Breast epithelium (tissue), 4 donors: Measurements from ENCODE around the gene OOSP3. TPM values are rescaled to one million over a fixed set of nuclear protein-coding genes. Genes with fewer than 3 reads are reported as not detected.
"Not testable (repeated sequence)": the region's sequence is repeated elsewhere in the genome, so short reads cannot be mapped to it uniquely, and the experiment has no call there.

Experiments used
- DNase-seq, 2 donors: peaks; one replicate each; pipeline ENCODE4 v3.0.0-alpha.2; 2019; ENCODE audit warnings: low spot score in 2 of 2
- H3K27ac ChIP-seq, 2 donors: fragments of 200-600 bp; sonication (generic) in 1 of 2; one replicate each; pipeline ENCODE4 v1.5.1; 2016 to 2019; ENCODE audit warnings: mild to moderate bottlenecking in 1 of 2
- H3K27me3 ChIP-seq, 2 donors: fragments of 200-600 bp; sonication (generic) in 1 of 2; one replicate each; pipeline versions ENCODE4 v1.5.1 to v1.6.0; 2017 to 2019; ENCODE audit warnings: control low read depth in 1 of 2, mild to moderate bottlenecking in 1 of 2
- H3K36me3 ChIP-seq: fragments of 200-600 bp; one replicate; pipeline ENCODE4 v1.5.1; 2019
- H3K4me1 ChIP-seq, 2 donors: fragments of 200-600 bp; sonication (generic); one replicate each; pipeline ENCODE4 v1.5.1; 2016 to 2019; ENCODE audit warnings: control low read depth in 1 of 2
- H3K4me3 ChIP-seq, 3 donors: fragments of 200-600 bp; sonication (generic); 1 replicate in 2 of 3; 2 replicates in 1 of 3; pipeline ENCODE4 v1.5.1; 2016 to 2019; ENCODE audit warnings: mild to moderate bottlenecking in 3 of 3, moderate library complexity in 2 of 3
- H3K9me3 ChIP-seq, 2 donors: fragments of 200-600 bp; sonication (generic) in 1 of 2; one replicate each; pipeline ENCODE4 v1.5.1; 2016 to 2019; ENCODE audit warnings: control low read depth in 1 of 2
- POLR2A ChIP-seq: fragments of 450-650 bp; IDR thresholded peaks from one replicate; pipeline ENCODE4 v1.6.1; 2016; ENCODE audit warnings: antibody characterized with exemption, mild to moderate bottlenecking, moderate library complexity
- POLR2AphosphoS5 ChIP-seq, 3 donors: sonication (generic); formaldehyde crosslinking; IDR thresholded peaks; one replicate each; pipeline ENCODE4 v1.6.1; 2017; ENCODE audit warnings: antibody characterized with exemption in 3 of 3
- intact Hi-C: fragments of 100-400 bp; cut with DNase I; formaldehyde crosslinking; loops from one replicate; pipeline ENCODE4 v1.15.1; 2023; ENCODE audit warnings: low total_unique reads
- total RNA-seq, 3 donors: library from RNA; depleted of rRNA; stranded (reverse); fragments of >200 nt; gene quantifications; one replicate each; pipeline ENCODE4 v1.1.0, GENCODE V29; 2016
- TF ChIP-seq, protein P1 (sequence below), 3 donors: fragments of 450-650 bp; IDR thresholded peaks; one replicate each; pipeline ENCODE4 v1.5.1; 2016 to 2017; ENCODE audit warnings: antibody characterized with exemption in 3 of 3, mild to moderate bottlenecking in 3 of 3, moderate library complexity in 3 of 3

Gene OOSP3
- total RNA-seq, 3 donors from 2014 or later = not detected

DNA sequence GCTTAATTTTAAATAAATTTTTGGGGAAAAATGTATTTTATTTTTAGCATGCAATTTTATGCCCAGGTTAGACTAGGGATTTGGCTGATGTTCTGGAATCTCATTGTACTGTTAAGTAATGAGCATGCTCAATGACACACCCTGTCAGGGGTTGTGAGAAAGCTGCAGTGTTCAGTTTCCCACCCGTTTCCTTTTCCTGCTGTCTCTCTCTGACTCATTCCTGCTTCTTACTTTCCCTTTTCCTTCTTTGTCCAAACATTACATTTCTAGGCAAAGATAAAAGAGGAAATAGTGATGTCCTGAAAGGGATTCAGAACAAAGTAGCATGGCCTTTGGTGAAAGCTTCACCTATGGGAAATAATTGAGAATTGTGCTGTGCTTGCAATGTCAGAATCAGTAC, 22.7 kb downstream of the OOSP3 start:
- Histone ChIP-seq H3K4me3 (no peak overlapping the region), H3K27me3 (no peaks in the 10 kb centered on the region), H3K36me3 (no peaks in the 10 kb centered on the region), H3K9me3 (no peaks in the 10 kb centered on the region), H3K4me1 (no peaks in the 10 kb centered on the region), H3K27ac (no peak overlapping the region)
- DNase-seq = no peak
- no peak for TF ChIP-seq POLR2A
- TF ChIP-seq, protein P1, sequence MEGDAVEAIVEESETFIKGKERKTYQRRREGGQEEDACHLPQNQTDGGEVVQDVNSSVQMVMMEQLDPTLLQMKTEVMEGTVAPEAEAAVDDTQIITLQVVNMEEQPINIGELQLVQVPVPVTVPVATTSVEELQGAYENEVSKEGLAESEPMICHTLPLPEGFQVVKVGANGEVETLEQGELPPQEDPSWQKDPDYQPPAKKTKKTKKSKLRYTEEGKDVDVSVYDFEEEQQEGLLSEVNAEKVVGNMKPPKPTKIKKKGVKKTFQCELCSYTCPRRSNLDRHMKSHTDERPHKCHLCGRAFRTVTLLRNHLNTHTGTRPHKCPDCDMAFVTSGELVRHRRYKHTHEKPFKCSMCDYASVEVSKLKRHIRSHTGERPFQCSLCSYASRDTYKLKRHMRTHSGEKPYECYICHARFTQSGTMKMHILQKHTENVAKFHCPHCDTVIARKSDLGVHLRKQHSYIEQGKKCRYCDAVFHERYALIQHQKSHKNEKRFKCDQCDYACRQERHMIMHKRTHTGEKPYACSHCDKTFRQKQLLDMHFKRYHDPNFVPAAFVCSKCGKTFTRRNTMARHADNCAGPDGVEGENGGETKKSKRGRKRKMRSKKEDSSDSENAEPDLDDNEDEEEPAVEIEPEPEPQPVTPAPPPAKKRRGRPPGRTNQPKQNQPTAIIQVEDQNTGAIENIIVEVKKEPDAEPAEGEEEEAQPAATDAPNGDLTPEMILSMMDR (IDR thresholded peaks at IDR 0.05) = no peak
- TF ChIP-seq POLR2AphosphoS5 (IDR thresholded peaks at IDR 0.05) = no peak
- intact Hi-C loops = no loop called here

DNA sequence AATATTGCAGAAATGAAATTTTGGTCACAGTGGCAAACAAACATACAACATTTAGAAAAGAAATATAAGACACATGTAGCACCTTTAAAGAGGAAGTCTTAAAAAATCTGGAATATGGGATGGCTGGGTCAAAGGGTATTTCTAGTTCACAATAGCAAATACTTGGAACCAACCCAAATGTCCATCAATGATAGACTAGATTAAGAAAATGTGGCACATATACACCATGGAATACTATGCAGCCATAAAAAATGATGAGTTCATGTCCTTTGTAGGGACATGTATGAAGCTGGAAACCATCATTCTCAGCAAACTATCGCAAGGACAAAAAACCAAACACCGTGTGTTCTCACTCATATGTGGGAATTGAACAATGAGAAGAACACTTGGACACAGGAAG, 25.0 kb downstream of the OOSP3 start:
- H3K36me3 ChIP-seq, intact Hi-C loops, H3K27ac ChIP-seq, H3K9me3 ChIP-seq, H3K4me3 ChIP-seq, H3K27me3 ChIP-seq, H3K4me1 ChIP-seq, DNase-seq: not testable (repeated sequence)

DNA sequence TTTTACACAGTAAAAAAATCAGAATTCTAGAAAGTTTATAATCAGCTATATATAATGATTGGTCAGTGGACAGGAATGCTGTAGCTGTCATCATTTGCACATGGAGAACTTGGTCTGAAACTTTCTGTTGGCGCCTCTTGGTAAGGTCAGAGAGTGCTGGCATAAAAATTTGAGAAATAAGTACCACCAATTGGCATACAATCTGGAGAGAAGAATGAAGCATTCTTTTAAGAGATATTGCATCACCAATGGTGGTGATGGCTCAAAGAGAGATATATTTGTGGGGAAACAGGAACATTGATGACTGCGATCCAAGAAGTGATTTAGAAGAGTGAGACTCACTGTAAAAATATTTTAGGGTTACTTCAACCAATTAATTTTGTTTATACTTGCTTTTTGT, 39.9 kb downstream of the OOSP3 start:
- intact Hi-C loops = no loop called here
- no peak for DNase-seq
- no peaks in the 10 kb centered on the region for H3K27me3 ChIP-seq
- TF ChIP-seq, protein P1 (IDR thresholded peaks at IDR 0.05) = no peak
- TF ChIP-seq POLR2A (no peak), POLR2AphosphoS5 (IDR thresholded peaks at IDR 0.05) (no peak)
- H3K36me3 ChIP-seq = no peaks in the 10 kb centered on the region
- no peaks in the 10 kb centered on the region for H3K4me1 ChIP-seq
- peaks cover 8 to 14% of the 10 kb centered on the region in 2 donors for H3K9me3 ChIP-seq
- no peak overlapping the region for H3K27ac ChIP-seq
- no peak overlapping the region for H3K4me3 ChIP-seq

DNA sequence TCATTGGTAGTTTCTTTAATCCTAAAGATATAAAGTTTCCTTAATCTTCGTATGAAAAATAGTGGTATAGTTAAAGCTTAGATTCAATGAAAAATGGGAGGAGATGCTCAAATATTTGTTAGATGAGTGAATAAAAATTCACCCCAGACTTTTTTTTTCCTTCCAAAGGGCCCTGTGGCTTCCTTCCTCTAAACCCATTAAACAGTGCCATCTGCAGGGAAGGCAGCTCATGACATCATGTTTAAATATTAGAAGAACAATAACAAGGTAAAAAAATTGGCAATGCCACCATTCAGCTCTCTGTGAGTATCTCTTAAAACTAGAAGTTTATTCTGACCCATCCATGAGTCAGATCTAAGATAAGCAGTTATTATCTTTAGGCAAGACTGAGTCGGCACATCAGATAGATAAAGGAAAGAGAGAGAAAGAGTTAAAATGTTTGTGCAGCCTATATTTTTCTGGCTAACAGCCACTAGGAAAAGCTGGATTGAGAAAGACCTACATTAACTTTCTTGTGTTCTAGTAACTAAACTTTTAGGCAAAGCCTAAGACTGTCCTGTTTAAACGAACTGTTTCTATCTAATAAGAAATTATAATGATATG, 40.5 kb downstream of the OOSP3 start:
- DNase-seq = no peak
- Histone ChIP-seq H3K4me3 (no peak overlapping the region), H3K36me3 (no peaks in the 10 kb centered on the region), H3K27ac (no peak overlapping the region), H3K9me3 (peaks cover 14 to 20% of the 10 kb centered on the region in 2 donors), H3K4me1 (no peaks in the 10 kb centered on the region), H3K27me3 (no peaks in the 10 kb centered on the region)
- intact Hi-C loops = no loop called here
- TF ChIP-seq, protein P1 (IDR thresholded peaks at IDR 0.05) = peak in 1 of 3 donors; percentile 27
- TF ChIP-seq POLR2AphosphoS5 (IDR thresholded peaks at IDR 0.05) (no peak), POLR2A (no peak)

DNA sequence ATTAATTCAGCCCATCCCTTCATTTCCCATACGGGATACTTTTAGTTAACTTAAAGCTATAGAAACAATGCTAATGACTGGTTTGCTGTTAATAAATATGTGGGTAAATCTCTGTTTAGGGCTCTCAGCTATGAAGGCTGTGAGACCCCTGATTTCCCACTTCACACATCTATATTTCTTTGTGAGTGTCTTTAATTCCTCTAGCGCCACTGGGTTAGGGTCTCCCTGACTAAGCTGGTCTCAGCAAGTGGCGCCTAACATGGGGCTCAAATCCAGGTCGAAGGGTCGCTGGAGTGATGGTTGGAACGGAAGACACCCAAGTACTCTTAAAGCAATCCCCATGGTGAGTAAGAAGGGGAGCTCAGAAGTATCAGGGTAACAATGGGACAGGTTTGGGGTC, 45.2 kb downstream of the OOSP3 start:
- Histone ChIP-seq H3K36me3 (no peaks in the 10 kb centered on the region), H3K4me1 (no peaks in the 10 kb centered on the region), H3K4me3 (no peak overlapping the region), H3K27ac (no peak overlapping the region), H3K27me3 (no peaks in the 10 kb centered on the region), H3K9me3 (peaks cover 29 to 35% of the 10 kb centered on the region in 2 donors)
- no peak for TF ChIP-seq POLR2A
- TF ChIP-seq, protein P1 (IDR thresholded peaks at IDR 0.05) = no peak
- no peak for TF ChIP-seq POLR2AphosphoS5 (IDR thresholded peaks at IDR 0.05)
- intact Hi-C loops = no loop called here
- DNase-seq = no peak

DNA sequence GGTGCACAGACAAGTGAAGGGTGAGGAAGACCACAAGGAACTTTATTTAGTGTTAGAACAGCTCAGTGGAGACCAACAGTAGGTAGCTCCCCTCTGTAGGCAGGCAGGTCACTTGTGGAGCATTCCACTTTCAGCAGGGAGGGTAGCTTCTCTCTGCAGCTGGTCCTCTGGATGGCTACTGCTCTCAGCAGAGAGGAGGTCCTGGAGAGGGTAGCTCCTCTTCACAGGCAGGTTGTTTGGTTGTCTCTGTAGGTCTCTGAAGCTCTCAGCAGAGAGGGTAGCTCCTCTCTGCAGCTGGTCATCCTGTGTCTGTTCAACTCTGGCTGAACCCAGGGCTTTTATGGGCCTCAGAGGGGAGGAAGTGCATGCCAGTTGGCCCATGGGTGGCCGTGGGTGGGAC, 53.1 kb downstream of the OOSP3 start:
- no peak overlapping the region for H3K27ac ChIP-seq
- no peak for DNase-seq
- intact Hi-C loops = no loop called here
- no peaks in the 10 kb centered on the region for H3K27me3 ChIP-seq
- no peaks in the 10 kb centered on the region for H3K36me3 ChIP-seq
- no peak overlapping the region for H3K4me3 ChIP-seq
- H3K9me3 ChIP-seq = peaks cover 0 to 1% of the 10 kb centered on the region in 2 donors
- H3K4me1 ChIP-seq = no peaks in the 10 kb centered on the region
- TF ChIP-seq, protein P1 (IDR thresholded peaks at IDR 0.05) = no peak
- TF ChIP-seq POLR2A = no peak
- no peak for TF ChIP-seq POLR2AphosphoS5 (IDR thresholded peaks at IDR 0.05)
